ENCODE measurements around the gene BMP7.

The BMP7 gene

DNA sequence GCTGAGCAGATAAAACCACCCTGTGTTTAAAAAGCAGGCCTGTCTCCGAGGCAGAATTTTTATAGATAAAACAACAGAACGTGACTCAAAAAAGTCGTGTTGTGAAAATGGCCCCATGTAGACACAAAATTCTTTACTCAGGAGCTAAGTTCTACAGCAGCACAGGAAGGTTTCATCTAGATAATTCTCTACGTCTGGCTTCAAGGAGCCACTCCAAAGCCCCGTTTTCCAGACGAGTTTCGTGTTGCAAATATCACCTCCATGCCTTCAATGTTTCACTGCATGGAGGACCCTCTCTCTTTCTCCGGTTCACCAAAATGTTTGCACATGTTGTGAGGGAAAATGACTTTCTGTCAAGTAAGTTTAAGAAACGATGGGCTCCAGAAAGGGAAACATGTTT is 12.0 kb upstream of the BMP7 start:
- DNase-seq, result no peak
- no peak overlapping the region for H3K27ac Mint-ChIP-seq
- TF ChIP-seq CTCF (IDR thresholded peaks at IDR 0.05), result no peak
- H3K27me3 Mint-ChIP-seq (ENCODE audit: low read depth, poor library complexity), result peaks cover 13% of the 10 kb centered on the region
- H3K9me3 Mint-ChIP-seq, result no peaks in the 10 kb centered on the region
- H3K4me1 Mint-ChIP-seq, result peaks cover 83% of the 10 kb centered on the region
- no peaks in the 10 kb centered on the region for H3K36me3 Mint-ChIP-seq (ENCODE audit: low read depth)
- H3K4me3 Mint-ChIP-seq, result no peak overlapping the region

DNA sequence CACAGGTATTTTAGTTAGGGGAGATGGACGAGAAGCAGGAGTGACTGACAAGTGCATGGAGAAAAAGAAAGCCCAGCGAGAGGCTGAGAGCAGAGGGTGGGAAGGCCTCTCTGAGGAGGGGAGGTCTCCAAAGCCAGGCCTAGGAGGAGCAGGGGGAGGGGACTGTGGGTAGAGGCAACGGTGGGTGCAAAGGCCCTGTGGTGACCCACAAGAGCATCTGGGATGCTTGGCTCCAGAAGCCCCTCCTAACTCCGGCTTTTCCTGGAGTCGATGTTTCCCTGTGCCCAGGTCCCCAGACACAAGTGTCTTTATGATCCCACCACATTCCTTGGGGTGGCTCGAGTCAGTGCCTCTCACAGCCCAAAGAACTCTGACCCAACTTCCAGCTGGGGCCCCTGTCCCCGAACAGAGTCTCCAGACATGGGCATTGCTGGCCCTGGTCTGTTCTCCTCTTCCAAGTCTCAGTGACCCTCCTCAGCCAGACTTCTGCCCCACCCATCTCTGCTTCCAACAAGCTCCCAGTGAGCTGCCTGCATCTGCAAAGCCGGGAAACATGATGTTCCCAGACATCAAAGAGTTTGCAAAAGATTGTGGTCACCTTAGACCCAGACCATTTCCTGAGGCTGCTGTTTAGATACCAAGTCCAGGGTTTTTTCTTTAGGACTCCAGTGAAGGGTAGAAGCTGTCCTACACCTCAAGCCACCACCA is 11.1 kb upstream of the BMP7 start:
- Mint-ChIP-seq H3K36me3 (ENCODE audit: low read depth) (no peaks in the 10 kb centered on the region), H3K27ac (no peak overlapping the region), H3K4me1 (peaks cover 83% of the 10 kb centered on the region), H3K4me3 (no peak overlapping the region), H3K9me3 (no peaks in the 10 kb centered on the region), H3K27me3 (ENCODE audit: low read depth, poor library complexity) (peaks cover 11% of the 10 kb centered on the region)
- DNase-seq, result no peak
- no peak for TF ChIP-seq CTCF (IDR thresholded peaks at IDR 0.05)

GRCh38 chr20:57276221-57276620 is 9.8 kb upstream of the BMP7 start:
- no peaks in the 10 kb centered on the region for H3K36me3 Mint-ChIP-seq (ENCODE audit: low read depth)
- no peak overlapping the region for H3K27ac Mint-ChIP-seq
- H3K4me1 Mint-ChIP-seq, result peaks cover 87% of the 10 kb centered on the region

DNA sequence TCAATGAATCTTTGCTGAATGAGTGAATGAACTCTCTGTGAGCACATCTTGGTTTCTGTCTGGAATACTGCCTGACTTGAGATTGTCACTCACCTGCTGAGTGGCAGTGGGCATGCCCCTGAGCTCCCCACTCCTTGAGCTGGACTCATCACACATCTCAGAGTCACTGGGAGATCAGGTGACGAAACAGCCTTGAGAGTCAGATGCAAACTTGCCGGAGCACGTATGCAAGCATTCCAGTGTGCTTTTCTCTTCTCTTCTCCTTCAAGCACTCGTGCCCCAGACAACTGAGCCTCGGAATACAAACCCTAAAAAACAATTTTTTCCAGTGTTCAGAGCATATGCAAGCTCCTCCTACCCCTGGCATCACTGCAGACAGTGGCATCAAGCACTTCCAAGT is 9.4 kb upstream of the BMP7 start:
- H3K27me3 Mint-ChIP-seq (ENCODE audit: low read depth, poor library complexity), result peaks cover 11% of the 10 kb centered on the region
- no peak overlapping the region for H3K27ac Mint-ChIP-seq
- no peaks in the 10 kb centered on the region for H3K9me3 Mint-ChIP-seq
- TF ChIP-seq CTCF (IDR thresholded peaks at IDR 0.05), result no peak
- H3K4me3 Mint-ChIP-seq, result no peak overlapping the region
- no peaks in the 10 kb centered on the region for H3K36me3 Mint-ChIP-seq (ENCODE audit: low read depth)
- no peak for DNase-seq
- H3K4me1 Mint-ChIP-seq, result peaks cover 91% of the 10 kb centered on the region

More at GRCh38 chr20:57276221-57276620, 9.8 kb upstream of the BMP7 start:
- DNase-seq, result no peak
- Mint-ChIP-seq H3K9me3 (no peaks in the 10 kb centered on the region), H3K27me3 (ENCODE audit: low read depth, poor library complexity) (peaks cover 11% of the 10 kb centered on the region), H3K4me3 (no peak overlapping the region)
- no peak for TF ChIP-seq CTCF (IDR thresholded peaks at IDR 0.05)

DNA sequence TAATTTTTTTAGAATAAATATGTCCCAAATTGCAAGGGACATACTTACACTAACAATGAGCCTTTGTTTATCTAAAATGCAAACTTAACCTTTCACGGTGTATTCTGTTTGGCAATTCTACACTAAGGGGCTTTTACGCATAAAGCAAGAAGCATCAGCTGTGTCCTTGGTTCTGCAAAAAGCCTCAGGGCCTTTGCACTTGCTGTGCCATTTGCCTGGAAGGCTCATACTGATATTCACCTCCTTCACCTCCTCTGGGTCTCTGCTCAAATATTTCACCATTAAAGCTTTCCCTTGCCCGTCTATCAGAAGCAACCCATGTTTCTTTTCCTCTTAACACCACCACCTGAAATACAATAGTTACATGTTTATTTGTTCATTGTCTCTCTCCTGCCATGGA is 8.9 kb upstream of the BMP7 start:
- no peak overlapping the region for H3K4me3 Mint-ChIP-seq
- H3K4me1 Mint-ChIP-seq, result peaks cover 91% of the 10 kb centered on the region
- peaks cover 11% of the 10 kb centered on the region for H3K27me3 Mint-ChIP-seq (ENCODE audit: low read depth, poor library complexity)
- no peak for DNase-seq
- H3K9me3 Mint-ChIP-seq, result no peaks in the 10 kb centered on the region
- no peak for TF ChIP-seq CTCF (IDR thresholded peaks at IDR 0.05)
- no peaks in the 10 kb centered on the region for H3K36me3 Mint-ChIP-seq (ENCODE audit: low read depth)
- H3K27ac Mint-ChIP-seq, result no peak overlapping the region

GRCh38 chr20:57274846-57275245 is 8.4 kb upstream of the BMP7 start:
- Mint-ChIP-seq H3K36me3 (ENCODE audit: low read depth) (no peaks in the 10 kb centered on the region), H3K27ac (peak overlapping the region; percentile 15), H3K27me3 (ENCODE audit: low read depth, poor library complexity) (peaks cover 10% of the 10 kb centered on the region), H3K4me3 (no peak overlapping the region), H3K9me3 (no peaks in the 10 kb centered on the region), H3K4me1 (peaks cover 91% of the 10 kb centered on the region)
- TF ChIP-seq CTCF (IDR thresholded peaks at IDR 0.05), result no peak
- DNase-seq, result no peak
